Measurements from ENCODE around the gene C5orf46.

The C5orf46 gene

GRCh38 chr5:147854894-147855773, 51.2 kb downstream of the C5orf46 start:
- no peak for TF ChIP-seq CTCF (IDR thresholded peaks at IDR 0.05; ENCODE audit: low read depth, low read length)
- no peak for DNase-seq (ENCODE audit: extremely low read depth, low read depth)

- no peak for DNase-seq (ENCODE audit: extremely low read depth, low read depth)
These were observed 52.0 kb downstream of the C5orf46 start for GRCh38 chr5:147854331-147854730.

GRCh38 chr5:147853372-147853987, 52.9 kb downstream of the C5orf46 start:
- TF ChIP-seq CTCF (IDR thresholded peaks at IDR 0.05; ENCODE audit: low read depth, low read length): no peak
- DNase-seq (ENCODE audit: extremely low read depth, low read depth): no peak

More at GRCh38 chr5:147854331-147854730, 52.0 kb downstream of the C5orf46 start:
- no peak for TF ChIP-seq CTCF (IDR thresholded peaks at IDR 0.05; ENCODE audit: low read depth, low read length)

GRCh38 chr5:147852365-147852764, 54.0 kb downstream of the C5orf46 start:
- no peak for TF ChIP-seq CTCF (IDR thresholded peaks at IDR 0.05; ENCODE audit: low read depth, low read length)
- no peak for DNase-seq (ENCODE audit: extremely low read depth, low read depth)

GRCh38 chr5:147851578-147851977, 54.8 kb downstream of the C5orf46 start:
- TF ChIP-seq CTCF (IDR thresholded peaks at IDR 0.05; ENCODE audit: low read depth, low read length): no peak
- no peak for DNase-seq (ENCODE audit: extremely low read depth, low read depth)

- TF ChIP-seq CTCF (IDR thresholded peaks at IDR 0.05; ENCODE audit: low read depth, low read length): no peak
- no peak for DNase-seq (ENCODE audit: extremely low read depth, low read depth)
These were observed 57.1 kb downstream of the C5orf46 start for GRCh38 chr5:147849226-147849625.

GRCh38 chr5:147845618-147846017, 60.7 kb downstream of the C5orf46 start:
- TF ChIP-seq CTCF (IDR thresholded peaks at IDR 0.05; ENCODE audit: low read depth, low read length): no peak
- no peak for DNase-seq (ENCODE audit: extremely low read depth, low read depth)

All from AG09319 (cell line).